ENCODE measurements around the gene SPATA13.
"Not testable (repeated sequence)": the region's sequence is repeated elsewhere in the genome, so short reads cannot be mapped to it uniquely, and the experiment has no call there.

Gene SPATA13

DNA sequence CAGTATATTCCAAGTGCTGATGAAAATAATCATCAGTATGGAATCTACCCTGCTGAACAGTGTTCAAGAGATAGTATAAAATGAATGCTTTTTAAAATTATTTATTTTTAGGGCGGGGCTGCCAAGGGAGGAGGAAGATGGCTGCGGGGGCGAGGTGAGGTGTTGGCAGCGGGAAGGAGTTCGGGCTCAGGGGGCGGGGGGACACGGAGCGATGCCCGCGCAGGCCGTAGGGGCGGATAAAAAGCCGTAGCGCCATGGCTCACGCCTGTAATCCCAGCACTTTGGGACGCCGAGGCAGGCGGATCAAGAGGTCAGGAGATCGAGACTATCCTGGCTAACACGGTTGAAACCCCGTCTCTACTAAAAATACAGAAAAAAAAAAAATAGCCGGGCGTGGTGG lies 167.1 kb downstream of the SPATA13 start:
- not testable (repeated sequence) for DNase-seq

DNA sequence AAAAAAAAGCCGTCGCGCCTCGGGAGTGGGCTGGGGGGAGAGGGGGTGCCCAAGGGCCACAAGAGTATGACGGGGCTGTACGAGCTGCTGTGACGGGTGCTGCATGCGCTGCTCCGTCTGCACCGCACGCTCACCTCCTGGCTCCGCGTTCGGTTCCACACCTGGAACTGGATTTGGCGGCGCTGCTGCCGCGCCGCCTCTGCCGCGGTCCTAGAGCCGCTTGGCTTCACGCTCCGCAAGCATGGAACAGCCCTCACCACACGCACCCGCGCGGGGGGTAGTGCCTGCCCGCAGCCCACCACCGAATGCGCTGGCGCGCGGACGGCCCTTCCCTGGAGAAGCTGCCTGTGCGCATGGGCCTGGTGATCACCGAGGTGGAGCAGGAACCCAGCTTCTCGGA lies 167.6 kb downstream of the SPATA13 start:
- DNase-seq: no peak

DNA sequence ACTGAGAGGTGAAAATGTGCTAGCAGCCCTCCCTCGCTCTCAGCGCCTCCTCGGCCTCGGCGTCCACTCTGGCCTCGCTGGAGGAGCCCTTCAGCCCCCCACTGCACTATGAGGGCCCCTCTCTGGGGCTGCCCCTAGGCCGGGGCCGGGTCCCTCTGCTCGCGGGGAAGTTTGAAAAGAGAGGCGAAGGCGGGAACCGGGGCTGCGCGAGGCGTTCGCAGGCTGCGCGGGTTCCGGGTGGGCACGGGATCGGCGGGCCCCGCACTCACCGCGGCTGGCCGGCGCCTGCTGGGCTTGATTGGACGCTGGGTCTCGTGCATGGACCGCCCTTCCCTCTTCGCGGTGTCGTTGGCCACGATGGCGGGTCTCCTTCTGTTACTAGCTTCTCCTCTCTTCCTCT lies 178.2 kb downstream of the SPATA13 start:
- DNase-seq: no peak

DNA sequence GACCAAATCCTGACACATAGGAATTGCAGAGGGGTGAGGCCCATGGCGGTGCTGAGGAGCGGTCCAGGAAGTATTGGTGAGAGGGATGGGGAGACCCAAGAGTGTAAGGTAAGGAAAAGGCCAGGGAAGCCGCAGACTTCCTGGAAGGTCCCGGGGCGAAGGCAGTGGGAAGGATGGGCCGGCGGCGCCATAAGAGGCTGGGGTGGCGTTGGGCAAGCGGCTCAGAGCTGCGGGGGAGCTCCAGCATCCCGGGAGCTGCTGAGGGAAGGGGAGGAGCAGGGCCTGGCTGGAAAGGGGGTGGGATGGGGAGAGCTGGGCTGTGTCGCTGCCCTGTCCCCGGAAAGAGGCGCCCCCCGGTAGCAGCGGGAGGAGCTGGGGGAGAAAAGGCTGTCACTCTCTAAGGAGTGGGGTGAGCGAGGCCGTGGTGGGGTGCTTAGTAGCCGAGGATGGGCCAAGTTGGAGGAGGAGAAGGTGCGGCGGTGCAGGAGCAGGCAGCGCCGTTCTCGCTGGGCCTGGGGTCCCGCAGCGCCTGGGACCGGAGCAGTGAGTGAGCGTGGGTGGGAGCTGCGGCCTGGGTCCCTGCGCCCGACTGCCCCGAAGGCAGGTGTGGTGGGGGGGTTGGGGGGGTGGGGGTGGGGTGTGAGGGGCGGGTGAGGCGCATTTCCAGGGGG lies 179.6 kb downstream of the SPATA13 start:
- DNase-seq: no peak

DNA sequence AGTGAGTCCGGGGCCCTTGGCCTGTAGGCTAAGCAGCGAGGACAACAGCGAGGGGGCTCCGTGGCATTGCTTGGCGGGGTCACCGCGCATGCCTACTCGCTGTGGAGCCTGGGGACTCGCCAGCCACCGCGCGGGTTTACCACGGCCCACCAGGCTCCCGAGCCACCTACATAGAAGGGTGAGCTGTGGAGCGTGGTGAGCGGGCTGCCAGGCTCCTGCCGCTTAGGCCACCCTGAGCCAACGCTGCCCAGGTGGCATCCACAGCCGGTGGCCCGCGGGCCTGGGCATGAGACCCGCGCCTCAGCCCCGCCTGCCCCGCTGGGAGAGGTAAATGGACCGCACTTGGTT lies 180.1 kb downstream of the SPATA13 start:
- DNase-seq: no peak

DNA sequence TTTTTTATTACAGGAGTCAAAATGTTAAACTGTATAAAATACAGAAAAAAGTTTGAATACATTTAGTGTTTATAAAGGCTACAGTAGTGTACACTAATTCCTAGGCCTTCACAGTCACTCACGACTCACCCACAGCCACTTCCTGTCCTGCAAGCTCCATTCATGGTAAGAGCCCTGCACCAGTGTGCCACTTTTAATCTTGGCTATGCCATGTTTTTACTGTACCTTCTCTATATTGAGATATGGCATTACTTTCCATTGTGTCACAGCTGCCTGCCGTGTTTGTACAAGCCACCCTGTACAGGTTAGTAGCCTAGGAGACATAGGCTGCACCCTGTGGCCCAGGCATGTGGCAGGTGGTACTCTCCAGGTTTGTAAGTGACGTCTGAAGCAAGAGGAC lies 180.9 kb downstream of the SPATA13 start:
- no peak for DNase-seq

DNA sequence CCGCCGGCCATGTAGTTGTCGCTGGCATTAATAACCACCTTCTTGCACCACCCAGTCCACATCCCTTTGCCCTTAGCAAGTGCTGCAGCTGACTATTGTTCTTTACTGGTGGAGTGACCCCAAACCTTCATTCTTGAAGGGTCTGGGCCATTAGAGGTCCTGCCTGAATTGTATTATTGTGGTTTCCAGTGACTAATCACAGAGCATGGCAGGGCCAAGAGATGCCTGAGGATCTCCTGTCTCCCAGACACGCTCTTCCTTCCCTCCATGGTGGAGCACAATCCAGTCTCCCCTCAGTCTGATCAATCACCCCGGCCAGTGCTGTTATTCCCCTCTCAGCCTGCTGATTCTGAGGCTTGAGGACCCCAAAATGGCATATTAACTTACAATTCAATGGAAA lies 187.9 kb downstream of the SPATA13 start:
- no peak for DNase-seq

DNA sequence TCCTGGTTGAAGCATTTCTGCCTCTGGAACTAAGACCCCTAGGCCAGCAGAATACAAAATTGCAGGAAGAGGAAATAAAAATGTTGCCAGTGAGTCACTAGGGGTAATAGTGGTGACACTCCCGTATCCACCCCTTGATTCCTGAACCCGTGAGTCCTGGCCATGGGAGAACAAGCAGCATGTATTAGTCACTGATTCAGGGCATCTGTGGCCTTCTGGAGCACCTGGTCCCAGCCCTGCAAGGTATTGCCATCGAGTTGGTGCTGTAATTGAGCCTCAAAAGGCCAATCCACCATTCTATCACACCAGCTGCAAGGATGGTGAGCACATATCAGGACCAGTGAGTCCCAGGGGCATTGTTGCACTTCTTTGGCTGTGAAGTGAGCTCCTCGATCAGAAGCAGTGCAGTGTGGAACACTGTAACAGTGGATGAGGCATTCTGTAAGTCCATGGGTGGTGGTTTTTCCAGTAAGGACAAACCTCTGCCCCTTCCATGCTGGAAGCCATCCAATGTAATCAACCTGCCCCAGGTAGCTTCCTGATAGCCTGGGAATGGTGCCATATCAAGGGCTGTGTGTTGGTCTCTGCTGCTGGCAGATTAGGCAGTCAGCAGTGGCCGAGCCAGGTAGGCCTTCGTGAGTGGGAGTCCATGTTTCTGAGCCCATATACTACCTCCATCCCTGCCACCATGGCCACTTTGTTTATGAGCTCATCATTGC lies 188.4 kb downstream of the SPATA13 start:
- DNase-seq: no peak

DNA sequence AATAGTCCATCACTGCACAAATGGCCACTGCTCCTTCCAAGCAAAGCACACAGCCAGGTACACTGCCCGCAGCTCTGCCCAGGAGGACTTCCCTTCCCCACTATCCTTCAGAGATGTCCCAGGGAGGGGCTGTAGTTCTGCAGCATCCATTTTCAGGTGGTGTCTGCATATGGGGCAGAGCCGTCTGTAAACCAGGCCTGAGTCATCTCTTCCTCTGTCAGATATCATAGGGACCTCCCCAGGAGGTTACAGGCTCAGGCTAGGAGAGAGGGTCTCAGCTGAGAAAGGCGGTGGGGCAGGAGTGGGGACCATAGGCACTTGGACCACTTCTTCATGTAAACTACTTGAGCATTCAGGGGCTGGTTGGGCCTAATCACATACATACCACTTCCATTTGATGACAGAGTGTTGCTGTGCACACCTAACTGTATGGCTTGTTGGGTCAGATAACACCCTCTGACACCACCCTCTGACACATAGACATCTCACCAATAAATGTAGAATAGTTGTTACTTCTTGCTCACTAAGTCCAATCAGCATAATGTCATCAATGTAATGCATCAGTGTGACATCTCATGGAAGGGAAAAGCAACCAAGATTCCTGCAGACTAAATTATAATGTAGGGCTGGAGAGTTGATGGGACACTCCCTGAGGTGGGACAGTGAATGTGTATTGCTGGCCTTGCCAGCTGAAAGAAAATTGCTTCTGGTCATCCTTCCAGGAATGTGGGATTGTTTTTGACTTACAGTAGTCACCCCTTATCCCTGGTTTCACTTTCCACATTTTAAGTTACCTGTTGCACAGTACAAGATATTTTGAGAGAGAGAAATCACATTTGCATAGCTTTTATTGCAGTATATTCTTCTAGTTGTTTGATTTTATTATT lies 189.5 kb downstream of the SPATA13 start:
- not testable (repeated sequence) for DNase-seq

DNA sequence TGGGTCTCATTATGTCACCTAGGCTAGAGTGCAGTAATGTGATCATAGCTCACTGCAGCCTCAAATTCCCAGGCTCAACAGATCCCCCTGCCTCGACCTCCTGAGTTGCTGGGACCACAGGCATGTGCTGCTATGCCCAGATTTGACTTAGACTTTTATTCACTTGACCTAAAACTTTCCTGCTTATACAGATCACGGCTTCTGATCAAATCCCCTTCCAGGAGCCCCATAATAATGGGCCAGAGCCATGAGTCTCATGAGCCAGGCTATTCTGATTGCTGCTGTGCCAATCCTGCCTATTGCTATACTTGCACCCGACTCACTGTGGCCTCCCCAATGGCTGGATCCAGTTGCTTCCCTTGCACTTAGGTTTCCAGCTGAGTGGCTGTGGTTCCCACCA lies 190.9 kb downstream of the SPATA13 start:
- no peak for DNase-seq

DNA sequence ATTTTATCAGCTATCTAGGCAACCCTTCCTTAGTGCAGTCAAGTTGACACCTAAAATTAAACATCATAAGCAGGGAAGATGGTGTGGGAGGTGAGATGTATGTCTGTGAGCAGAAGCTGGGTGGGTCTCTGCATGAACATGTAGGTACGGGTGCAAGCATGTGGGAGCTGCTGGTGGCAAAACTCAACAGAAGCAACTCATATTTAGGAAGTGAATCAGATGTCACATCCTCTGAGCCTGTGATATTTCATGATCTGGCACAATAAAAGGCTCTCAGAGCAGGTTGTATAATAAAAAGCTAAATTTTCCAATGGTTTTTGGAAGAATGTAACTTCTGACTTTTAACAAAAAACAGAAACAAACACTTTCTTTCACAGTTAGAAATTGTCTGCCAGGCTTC lies 193.2 kb downstream of the SPATA13 start:
- DNase-seq: no peak

DNA sequence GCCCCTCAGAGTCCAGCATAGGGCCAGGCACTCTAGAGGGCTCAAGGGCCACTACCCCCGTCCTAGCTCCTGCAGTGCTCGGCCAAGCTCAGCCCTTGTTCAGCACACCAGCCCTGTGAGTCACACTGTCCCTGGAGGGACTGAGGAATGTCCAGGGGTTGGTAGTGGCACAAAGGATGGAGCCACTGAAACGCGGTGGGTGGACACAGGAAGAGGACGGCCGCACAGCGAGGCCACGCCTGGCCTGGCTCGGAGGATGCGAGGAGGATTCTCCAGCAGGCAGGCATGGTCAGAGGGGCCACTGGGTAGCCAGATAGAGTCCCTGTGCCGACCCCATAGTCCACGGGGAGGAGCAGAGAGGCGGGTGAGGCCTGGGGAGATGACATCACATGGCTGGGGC lies 194.6 kb downstream of the SPATA13 start:
- DNase-seq: no peak

DNA sequence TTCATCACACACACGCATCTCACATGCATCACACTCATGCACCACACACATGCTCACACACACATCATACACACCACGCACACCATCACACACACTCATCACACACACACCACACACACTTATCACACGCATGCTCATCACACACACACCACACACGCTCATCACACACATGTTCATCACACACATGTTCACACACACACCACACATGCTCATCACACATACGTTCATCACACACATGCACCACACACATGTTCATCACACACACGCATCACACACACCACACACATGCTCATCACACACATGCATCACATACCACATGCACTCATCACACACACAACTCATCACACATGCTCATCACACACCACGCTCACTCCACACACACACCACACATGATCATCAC lies 195.8 kb downstream of the SPATA13 start:
- DNase-seq: no peak
